ENCODE measurements around the gene ATP11A. TPM values are rescaled to one million over a fixed set of nuclear protein-coding genes. Genes with fewer than 3 reads are reported as not detected.

Gene ATP11A
- total and polyA plus RNA-seq, 2 experiments from 2014 or later, result 28.7 to 30.8 TPM

- 89% methylated on average over 22 of the region's 22 CpGs for WGBS (ENCODE audit: low lambda C conversion rate, missing lambda C conversion rate)
- H3K36me3 ChIP-seq (replicated peaks; ENCODE audit: insufficient read depth, low read depth), result no peaks in the 10 kb centered on the region
- H3K27me3 ChIP-seq, result no peaks in the 10 kb centered on the region
- H3K4me1 ChIP-seq (ENCODE audit: insufficient read depth), result peaks cover 41% of the 10 kb centered on the region
- peaks cover 83% of the 10 kb centered on the region for H3K79me2 ChIP-seq
- no peaks in the 10 kb centered on the region for H3K9me3 ChIP-seq (ENCODE audit: low read depth)
- H3K4me2 ChIP-seq, result peak overlapping the region; percentile 70
- TF ChIP-seq EZH2phosphoT487 (IDR thresholded peaks at IDR 0.05; ENCODE audit: low read depth, severe bottlenecking, unreplicated experiment) (no peak), EZH2 (IDR thresholded peaks at IDR 0.05; ENCODE audit: borderline replicate concordance) (no peak), CTCF (IDR thresholded peaks at IDR 0.05; ENCODE audit: poor library complexity) (no peak)
- peak overlapping the region; percentile 89 for H3K27ac ChIP-seq
- DNase-seq (ENCODE audit: low spot score), result no peak
- H3K9me2 ChIP-seq (replicated peaks; ENCODE audit: insufficient read depth), result no peaks in the 10 kb centered on the region
- H4K20me1 ChIP-seq (ENCODE audit: insufficient read depth, poor library complexity, severe bottlenecking), result no peaks in the 10 kb centered on the region
- H3K4me3 ChIP-seq, result no peak overlapping the region
- H2AFZ ChIP-seq, result no peak overlapping the region
These were observed 21.2 kb downstream of the ATP11A start for GRCh38 chr13:112710855-112711527.

- H3K4me1 ChIP-seq (ENCODE audit: insufficient read depth), result peaks cover 43% of the 10 kb centered on the region
- H2AFZ ChIP-seq, result no peak overlapping the region
- no peaks in the 10 kb centered on the region for H3K36me3 ChIP-seq (replicated peaks; ENCODE audit: insufficient read depth, low read depth)
- H3K4me2 ChIP-seq, result peak overlapping the region; percentile 70
- H3K27me3 ChIP-seq, result no peaks in the 10 kb centered on the region
- H4K20me1 ChIP-seq (ENCODE audit: insufficient read depth, poor library complexity, severe bottlenecking), result no peaks in the 10 kb centered on the region
- TF ChIP-seq EZH2 (IDR thresholded peaks at IDR 0.05; ENCODE audit: borderline replicate concordance) (no peak), CTCF (IDR thresholded peaks at IDR 0.05; ENCODE audit: poor library complexity) (peak; percentile 35), EZH2phosphoT487 (IDR thresholded peaks at IDR 0.05; ENCODE audit: low read depth, severe bottlenecking, unreplicated experiment) (no peak)
- H3K4me3 ChIP-seq, result no peak overlapping the region
- 7% methylated on average over 22 of the region's 22 CpGs for WGBS (ENCODE audit: low lambda C conversion rate, missing lambda C conversion rate)
- H3K9me3 ChIP-seq (ENCODE audit: low read depth), result no peaks in the 10 kb centered on the region
- peak overlapping the region; percentile 89 for H3K27ac ChIP-seq
- peaks cover 83% of the 10 kb centered on the region for H3K79me2 ChIP-seq
- DNase-seq (ENCODE audit: low spot score), result peak; percentile 95
- H3K9me2 ChIP-seq (replicated peaks; ENCODE audit: insufficient read depth), result no peaks in the 10 kb centered on the region
These were observed 21.9 kb downstream of the ATP11A start for GRCh38 chr13:112711528-112712265.

GRCh38 chr13:112712451-112713207 lies 22.8 kb downstream of the ATP11A start:
- no peaks in the 10 kb centered on the region for H4K20me1 ChIP-seq (ENCODE audit: insufficient read depth, poor library complexity, severe bottlenecking)
- peak overlapping the region; percentile 70 for H3K4me2 ChIP-seq
- H3K9me3 ChIP-seq (ENCODE audit: low read depth), result no peaks in the 10 kb centered on the region
- H2AFZ ChIP-seq, result no peak overlapping the region
- H3K36me3 ChIP-seq (replicated peaks; ENCODE audit: insufficient read depth, low read depth), result no peaks in the 10 kb centered on the region
- TF ChIP-seq EZH2 (IDR thresholded peaks at IDR 0.05; ENCODE audit: borderline replicate concordance) (no peak), CTCF (IDR thresholded peaks at IDR 0.05; ENCODE audit: poor library complexity) (no peak), EZH2phosphoT487 (IDR thresholded peaks at IDR 0.05; ENCODE audit: low read depth, severe bottlenecking, unreplicated experiment) (no peak)
- no peaks in the 10 kb centered on the region for H3K27me3 ChIP-seq
- peaks cover 52% of the 10 kb centered on the region for H3K4me1 ChIP-seq (ENCODE audit: insufficient read depth)
- H3K9me2 ChIP-seq (replicated peaks; ENCODE audit: insufficient read depth), result no peaks in the 10 kb centered on the region
- DNase-seq (ENCODE audit: low spot score), result no peak
- H3K4me3 ChIP-seq, result no peak overlapping the region
- H3K27ac ChIP-seq, result peak overlapping the region; percentile 89
- WGBS (ENCODE audit: low lambda C conversion rate, missing lambda C conversion rate), result 81% methylated on average over 20 of the region's 20 CpGs
- peaks cover 83% of the 10 kb centered on the region for H3K79me2 ChIP-seq
